ENCODE measurements around the gene BOLA3.
"Not testable (repeated sequence)": the region's sequence is repeated elsewhere in the genome, so short reads cannot be mapped to it uniquely, and the experiment has no call there.

Gene BOLA3

DNA sequence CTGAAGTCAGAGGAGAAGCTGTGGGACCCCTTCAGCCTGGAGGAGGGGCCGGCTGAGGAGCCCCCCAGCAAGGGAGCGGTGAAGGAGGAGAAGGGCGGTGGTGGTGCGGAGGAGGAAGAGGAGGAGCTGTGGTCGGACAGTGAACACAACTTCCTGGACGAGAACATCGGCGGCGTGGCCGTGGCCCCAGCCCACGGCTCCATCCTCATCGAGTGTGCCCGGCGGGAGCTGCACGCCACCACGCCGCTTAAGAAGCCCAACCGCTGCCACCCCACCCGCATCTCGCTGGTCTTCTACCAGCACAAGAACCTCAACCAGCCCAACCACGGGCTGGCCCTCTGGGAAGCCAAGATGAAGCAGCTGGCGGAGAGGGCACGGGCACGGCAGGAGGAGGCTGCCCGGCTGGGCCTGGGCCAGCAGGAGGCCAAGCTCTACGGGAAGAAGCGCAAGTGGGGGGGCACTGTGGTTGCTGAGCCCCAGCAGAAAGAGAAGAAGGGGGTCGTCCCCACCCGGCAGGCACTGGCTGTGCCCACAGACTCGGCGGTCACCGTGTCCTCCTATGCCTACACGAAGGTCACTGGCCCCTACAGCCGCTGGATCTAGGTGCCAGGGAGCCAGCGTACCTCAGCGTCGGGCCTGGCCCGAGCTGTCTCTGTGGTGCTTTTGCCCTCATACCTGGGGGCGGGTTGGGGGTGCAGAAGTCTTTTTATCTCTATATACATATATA, 46.0 kb downstream of the BOLA3 start:
- no peak for DNase-seq

DNA sequence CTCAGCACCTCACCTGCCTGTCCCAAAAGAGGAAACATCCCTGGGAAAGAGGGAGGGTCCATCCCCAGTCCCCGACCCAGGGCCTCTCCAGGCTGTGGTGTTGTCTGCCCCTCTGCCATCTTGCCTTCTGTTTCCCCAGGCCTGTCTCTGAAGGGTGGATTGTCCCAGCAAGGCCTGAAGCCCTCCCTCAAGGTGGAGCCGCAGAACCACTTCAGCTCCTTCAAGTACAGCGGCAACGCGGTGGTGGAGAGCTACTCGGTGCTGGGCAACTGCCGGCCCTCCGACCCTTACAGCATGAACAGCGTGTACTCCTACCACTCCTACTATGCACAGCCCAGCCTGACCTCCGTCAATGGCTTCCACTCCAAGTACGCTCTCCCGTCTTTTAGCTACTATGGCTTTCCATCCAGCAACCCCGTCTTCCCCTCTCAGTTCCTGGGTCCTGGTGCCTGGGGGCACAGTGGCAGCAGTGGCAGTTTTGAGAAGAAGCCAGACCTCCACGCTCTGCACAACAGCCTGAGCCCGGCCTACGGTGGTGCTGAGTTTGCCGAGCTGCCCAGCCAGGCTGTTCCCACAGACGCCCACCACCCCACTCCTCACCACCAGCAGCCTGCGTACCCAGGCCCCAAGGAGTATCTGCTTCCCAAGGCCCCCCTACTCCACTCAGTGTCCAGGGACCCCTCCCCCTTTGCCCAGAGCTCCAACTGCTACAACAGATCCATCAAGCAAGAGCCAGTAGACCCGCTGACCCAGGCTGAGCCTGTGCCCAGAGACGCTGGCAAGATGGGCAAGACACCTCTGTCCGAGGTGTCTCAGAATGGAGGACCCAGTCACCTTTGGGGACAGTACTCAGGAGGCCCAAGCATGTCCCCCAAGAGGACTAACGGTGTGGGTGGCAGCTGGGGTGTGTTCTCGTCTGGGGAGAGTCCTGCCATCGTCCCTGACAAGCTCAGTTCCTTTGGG, 47.2 kb downstream of the BOLA3 start:
- DNase-seq: no peak

DNA sequence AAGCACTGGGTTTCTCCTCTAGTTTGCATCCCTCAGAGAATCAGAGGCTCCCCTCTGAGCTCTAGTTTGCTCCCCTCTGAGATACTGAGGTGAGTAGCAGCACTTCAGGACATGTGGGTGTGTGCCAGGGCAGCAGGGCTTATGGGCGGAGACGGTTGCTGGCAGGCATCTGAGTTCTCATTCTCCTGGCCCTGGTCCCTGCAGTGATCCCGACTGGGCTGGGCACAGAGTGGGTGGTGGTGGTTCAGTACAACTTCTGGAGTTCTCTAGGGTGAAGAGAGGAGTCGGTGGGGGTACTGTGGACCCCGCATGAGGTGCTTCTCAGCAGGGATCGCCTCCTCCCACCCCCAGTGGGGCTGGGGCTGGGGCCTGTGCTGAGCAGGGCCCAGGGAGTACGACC, 47.9 kb downstream of the BOLA3 start:
- no peak for DNase-seq

DNA sequence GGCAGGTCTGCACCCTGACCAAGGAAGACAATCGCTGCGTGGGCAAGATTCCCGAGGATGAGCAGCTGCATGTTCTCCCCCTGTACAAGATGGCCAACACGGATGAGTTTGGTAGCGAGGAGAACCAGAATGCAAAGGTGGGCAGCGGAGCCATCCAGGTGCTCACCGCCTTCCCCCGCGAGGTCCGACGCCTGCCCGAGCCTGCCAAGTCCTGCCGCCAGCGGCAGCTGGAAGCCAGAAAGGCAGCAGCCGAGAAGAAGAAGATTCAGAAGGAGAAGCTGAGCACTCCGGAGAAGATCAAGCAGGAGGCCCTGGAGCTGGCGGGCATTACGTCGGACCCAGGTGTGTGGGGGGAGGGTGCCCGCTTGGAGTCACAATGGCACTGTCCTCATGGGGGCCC, 48.4 kb downstream of the BOLA3 start:
- DNase-seq: no peak

DNA sequence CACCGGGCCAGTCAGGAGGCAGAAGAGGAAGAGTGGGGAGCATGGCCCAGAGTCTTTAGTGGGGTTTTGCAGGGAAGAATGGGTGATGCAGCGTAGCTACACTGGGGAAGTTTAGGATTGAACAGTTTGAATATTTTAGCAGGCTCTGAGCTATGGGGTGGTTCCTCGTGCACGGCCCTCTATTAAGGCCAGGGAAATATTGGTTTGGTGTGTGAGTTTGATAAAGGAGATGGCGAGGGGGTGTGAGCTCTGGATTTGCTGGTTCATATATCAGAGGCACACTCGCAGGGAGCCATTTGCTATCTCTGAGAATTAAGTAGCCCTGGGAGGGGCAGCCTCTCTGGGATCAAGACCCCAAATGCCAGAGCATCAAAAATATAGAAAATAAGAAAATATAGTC, 50.1 kb downstream of the BOLA3 start:
- DNase-seq: no peak

DNA sequence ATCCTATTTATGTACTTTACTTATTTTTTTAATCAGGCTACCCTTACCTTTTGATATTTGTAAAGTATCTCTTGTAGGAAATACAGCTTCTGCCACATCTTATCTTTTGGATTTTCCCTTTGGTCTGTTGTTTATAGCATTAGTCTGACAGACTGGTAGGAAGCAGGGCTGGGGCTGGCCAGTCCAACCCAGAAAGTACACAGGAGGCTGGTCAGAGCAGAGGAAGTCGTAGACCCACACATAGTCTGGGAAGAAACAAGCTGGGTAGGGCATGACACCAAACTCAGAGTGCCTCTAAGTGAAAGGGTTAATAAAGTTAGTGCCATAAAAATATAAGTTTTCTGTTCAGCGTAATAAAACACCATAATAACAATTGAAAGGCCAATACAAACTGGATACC, 51.7 kb downstream of the BOLA3 start:
- no peak for DNase-seq

DNA sequence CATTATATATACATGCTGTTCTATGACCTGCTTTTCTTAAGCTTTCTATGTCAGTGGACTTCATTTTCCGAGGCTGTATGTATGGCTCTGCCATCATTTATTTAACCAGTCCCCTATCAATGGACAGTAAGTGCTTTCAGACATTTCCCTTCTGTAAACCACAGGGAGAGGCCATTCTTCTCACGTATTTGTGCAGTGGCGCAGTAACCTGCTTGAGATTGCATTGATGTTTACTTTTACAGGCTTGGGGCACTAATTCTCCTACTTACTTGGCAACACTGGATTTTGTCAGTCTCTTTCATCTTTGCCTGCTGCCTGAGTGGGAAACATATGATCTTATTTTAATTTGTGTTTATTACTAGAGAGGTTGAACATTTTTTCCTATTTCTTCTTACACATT, 52.1 kb downstream of the BOLA3 start:
- no peak for DNase-seq

DNA sequence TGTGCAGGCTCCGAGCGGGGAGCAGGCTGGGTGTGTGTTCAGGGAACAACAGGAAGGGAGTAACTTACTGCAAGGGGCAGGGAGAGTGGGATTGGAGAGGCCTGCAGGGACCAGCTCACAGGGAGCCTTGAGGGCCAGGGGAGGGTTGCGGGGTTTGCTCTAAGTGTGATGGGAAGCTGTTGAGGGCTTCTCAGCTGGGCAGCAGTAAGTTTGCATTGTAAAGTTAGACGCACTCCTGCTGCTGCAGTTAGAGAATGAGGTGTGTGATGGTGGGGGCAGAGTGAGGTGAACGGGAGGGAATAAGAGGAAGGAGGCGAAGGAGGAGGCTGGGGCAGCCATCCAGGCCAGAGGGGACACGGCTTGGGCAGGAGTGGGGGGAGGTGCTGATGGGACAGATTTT, 53.4 kb downstream of the BOLA3 start:
- DNase-seq: no peak

DNA sequence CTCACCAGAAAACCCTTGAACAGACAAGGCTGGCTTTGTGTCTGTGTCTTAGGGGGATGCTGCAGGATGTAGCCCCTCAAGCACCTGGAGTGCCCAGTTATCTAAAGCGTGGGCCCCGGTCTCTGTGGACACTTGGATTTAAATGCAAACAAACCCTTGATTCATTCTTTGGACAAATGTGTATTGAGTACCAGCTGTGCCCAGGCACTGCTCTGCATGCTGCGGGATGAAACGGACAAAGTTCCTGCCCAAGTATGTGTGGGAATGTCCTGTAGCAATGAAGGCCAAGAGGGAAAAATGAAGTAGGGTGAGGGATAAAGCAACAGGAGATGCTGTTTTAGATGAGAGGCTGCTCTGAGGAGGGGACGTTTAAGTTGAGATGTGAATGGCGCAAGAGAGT, 53.9 kb downstream of the BOLA3 start:
- no peak for DNase-seq

DNA sequence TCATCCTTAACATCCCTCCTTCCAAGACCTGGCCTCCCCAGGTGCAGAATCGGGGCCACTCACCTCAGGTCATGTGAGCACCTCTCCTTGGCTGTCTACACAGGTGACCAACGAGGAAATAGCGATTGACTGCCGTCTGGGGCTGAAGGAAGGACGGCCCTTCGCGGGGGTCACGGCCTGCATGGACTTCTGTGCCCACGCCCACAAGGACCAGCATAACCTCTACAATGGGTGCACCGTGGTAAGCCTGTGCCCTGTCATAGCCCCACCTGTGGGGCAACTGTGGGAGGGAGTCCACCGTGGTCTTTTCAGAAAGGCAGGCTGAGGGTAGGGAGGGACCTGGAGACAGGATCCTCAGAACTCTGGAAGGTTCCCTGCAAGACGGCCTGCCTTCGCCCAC, 54.3 kb downstream of the BOLA3 start:
- no peak for DNase-seq

DNA sequence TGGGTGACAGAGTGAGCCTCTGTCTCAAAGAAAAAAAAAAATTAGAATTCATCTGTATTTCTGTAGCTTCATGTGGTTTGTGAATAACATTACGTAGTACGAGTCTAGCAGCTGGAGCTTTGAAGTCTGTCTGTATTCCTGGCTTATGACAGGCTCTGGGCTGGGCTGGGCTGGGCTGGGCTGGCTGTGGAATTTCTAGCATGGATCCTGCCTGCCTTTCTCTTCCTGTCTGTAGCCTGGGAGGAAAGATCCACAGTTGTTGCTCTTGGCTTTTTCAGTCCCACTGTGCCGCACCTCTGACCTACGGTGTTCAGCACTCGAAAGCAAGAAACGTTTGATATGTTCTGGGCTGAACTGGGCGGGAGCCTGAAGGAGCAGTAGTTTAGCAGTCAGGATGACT, 55.4 kb downstream of the BOLA3 start:
- DNase-seq: no peak

DNA sequence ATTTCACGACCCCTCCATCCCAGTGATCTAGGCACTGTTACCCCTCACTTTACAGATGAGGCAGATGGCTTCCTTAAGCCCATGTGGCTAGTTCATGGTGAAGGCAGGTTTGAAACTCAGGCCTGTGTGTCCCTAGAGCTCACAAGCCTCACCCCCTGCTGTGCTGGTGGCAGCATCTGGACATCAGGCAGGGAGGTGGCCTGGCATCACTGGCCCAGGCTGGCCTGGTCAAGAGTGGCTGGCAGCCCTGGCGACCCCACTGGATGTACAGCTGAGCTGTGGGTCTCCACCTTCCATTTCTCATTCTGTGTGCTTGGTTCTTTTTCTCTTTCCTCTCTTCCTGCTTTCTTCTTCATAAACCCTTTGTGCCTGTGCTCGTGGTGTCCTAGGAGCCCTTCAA, 56.3 kb downstream of the BOLA3 start:
- DNase-seq: no peak

DNA sequence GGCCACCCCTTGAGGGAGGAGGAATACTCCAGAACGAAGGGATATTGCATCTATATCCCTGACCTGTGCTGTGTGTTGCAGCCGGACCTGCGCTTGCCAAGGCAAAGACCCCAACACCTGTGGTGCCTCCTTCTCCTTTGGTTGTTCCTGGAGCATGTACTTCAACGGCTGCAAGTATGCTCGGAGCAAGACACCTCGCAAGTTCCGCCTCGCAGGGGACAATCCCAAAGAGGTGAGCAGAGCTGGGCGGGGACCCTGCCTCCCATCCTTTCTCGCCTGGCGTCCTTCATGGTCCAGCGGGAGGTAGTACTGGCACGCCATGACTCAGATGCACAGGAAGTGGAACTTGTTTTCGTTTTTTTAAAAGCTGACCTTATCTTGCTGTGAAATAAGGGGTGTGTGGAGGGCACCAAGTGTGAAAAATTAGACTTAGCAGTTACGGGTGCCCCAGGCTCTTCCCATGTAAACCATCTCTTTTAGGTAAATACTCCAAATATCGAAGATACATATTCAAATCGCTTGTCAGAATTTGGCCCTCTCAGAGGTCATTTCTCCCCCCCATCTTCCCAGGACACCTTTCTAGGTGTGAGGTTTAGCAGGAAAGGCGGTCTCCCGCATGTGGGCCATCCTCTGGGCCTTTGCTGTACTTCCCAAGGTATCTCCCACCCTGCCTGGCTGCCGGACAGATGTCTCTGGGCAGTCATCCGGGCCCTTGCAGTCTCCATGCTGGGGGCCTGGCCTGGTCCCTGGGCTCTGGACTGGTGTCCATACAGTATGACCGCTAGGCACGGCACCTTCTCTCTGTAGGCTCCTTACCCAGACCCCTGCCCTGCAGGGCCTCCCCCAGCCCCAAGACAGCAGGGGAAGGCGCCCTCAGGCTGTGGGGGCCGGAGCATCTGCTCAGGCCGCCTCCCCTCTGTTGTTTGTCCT, 57.6 kb downstream of the BOLA3 start:
- no peak for DNase-seq

DNA sequence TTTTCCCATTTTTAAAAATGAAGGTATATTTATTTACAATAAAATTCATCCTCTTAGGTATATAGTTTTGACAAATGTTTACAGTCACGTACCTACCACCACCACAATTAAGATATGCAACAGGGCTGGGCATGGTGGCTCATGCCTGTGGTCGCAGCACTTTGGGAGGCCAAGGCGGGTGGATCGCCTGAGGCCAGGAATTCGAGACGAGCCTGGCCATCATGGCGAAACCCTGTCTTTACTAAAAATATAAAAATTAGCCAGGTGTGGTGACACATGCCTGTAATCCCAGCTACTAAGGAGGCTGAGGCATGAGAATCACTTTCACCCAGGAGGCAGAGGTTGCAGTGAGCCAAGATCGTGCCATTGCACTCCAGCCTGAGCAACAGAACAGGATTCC, 59.0 kb downstream of the BOLA3 start:
- DNase-seq: not testable (repeated sequence)

DNA sequence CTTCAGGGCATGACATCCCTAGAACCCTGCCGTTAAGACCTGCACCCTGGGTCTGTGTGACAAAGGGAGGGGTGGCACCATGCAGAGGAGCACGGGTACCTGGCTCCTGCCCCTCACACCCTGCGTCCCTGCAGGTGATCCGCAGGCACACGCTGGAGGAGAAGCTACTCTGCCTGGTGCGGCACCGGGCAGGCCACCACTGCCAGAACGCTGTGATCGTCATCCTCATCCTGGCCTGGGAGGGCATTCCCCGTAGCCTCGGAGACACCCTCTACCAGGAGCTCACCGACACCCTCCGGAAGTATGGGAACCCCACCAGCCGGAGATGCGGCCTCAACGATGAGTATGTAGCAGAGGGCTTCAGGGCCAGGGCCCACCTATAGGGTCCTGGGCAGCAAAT, 60.0 kb downstream of the BOLA3 start:
- no peak for DNase-seq

DNA sequence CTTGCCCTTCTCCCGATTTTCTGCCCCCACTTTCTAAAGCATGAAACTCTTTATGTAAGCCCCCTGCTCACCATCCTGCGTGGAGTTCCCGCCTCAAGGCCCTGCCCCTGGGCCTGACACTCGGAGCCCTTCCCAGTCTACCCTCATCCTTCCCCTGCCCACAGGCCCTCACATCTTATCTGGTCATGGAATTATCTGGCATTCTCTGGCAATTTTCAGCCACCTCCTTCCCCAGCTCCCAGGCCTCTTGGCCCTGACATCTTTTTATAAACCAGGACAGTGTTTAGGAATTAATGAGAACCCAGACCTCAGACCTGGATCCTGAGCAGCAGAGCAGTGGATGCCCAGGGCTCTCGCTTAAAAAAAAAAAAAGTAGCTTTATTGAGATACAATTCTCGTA, 61.7 kb downstream of the BOLA3 start:
- no peak for DNase-seq

All from CD4-positive, alpha-beta T cell treated with Interleukin-10 for 1 hour (primary cell).